HepG2 (cell line): ENCODE results near the gene PAIP2. TPM values are rescaled to one million over a fixed set of nuclear protein-coding genes. Genes with fewer than 3 reads are reported as not detected.

Experiments used
- DMAP1 ChIP-seq: IDR thresholded peaks from 2 replicates; pipeline ENCODE4 v1.6.1; 2016
- JUN ChIP-seq: sonication (generic); formaldehyde crosslinking; IDR thresholded peaks from 2 replicates; pipeline ENCODE4 v1.4.0; 2020; ENCODE audit warnings: mild to moderate bottlenecking, missing genetic modification reagents
- KAT2B ChIP-seq: fragments of 150-350 bp; IDR thresholded peaks from 2 replicates; pipeline ENCODE4 v1.6.1; 2014; ENCODE audit warnings: low read depth, low read length, borderline replicate concordance
- MIER2 ChIP-seq: IDR thresholded peaks from 2 replicates; pipeline ENCODE4 v1.6.1; 2016; ENCODE audit warnings: missing biosample characterization, missing genetic modification reagents
- MLXIP ChIP-seq: sonication (generic); formaldehyde crosslinking; IDR thresholded peaks from 2 replicates; pipeline ENCODE4 v1.9.0; 2021; ENCODE audit warnings: missing genetic modification reagents, borderline replicate concordance
- MYC ChIP-seq: sonication (generic); formaldehyde crosslinking; IDR thresholded peaks from 2 replicates; pipeline ENCODE4 v1.9.0; 2021; ENCODE audit warnings: missing genetic modification reagents, borderline replicate concordance
- NBN ChIP-seq: fragments of 450-650 bp; conservative IDR thresholded peaks from 2 replicates; pipeline ENCODE4 v1.6.1; 2017
- RBM39 ChIP-seq: fragments of 200-400 bp; formaldehyde crosslinking; IDR thresholded peaks from one replicate; pipeline ENCODE4 v1.6.1; 2018; ENCODE audit warnings: antibody characterized with exemption, mild to moderate bottlenecking, low read depth, low read length; ENCODE audit not compliant: poor library complexity, severe bottlenecking
- SMAD3 ChIP-seq: sonication (generic); formaldehyde crosslinking; IDR thresholded peaks from 2 replicates; pipeline ENCODE4 v1.4.0; 2020; ENCODE audit warnings: missing genetic modification reagents
- TEF ChIP-seq: sonication (generic); formaldehyde crosslinking; IDR thresholded peaks from 2 replicates; pipeline ENCODE4 v1.5.0; 2020; ENCODE audit warnings: missing genetic modification reagents
- UBTF ChIP-seq: sonication (generic); formaldehyde crosslinking; IDR thresholded peaks from 2 replicates; pipeline ENCODE4 v1.4.0; 2020; ENCODE audit warnings: mild to moderate bottlenecking, missing genetic modification reagents
- ZBTB2 ChIP-seq: sonication (generic); formaldehyde crosslinking; IDR thresholded peaks from 2 replicates; pipeline ENCODE4 v1.8.0; 2022; ENCODE audit warnings: low read depth, missing genetic modification reagents
- ZNF281 ChIP-seq: sonication (generic); formaldehyde crosslinking; IDR thresholded peaks from 2 replicates; pipeline ENCODE4 v1.4.0; 2020; ENCODE audit warnings: missing genetic modification reagents, borderline replicate concordance
- ZNF512 ChIP-seq: sonication (generic); formaldehyde crosslinking; IDR thresholded peaks from 2 replicates; pipeline ENCODE4 v1.4.0; 2020; ENCODE audit warnings: mild to moderate bottlenecking, missing genetic modification reagents
- ZNF691 ChIP-seq: sonication (generic); formaldehyde crosslinking; IDR thresholded peaks from 2 replicates; pipeline ENCODE4 v1.4.0; 2020; ENCODE audit warnings: missing genetic modification reagents, low read depth, mild to moderate bottlenecking, borderline replicate concordance
- polyA plus RNA-seq, 8 experiments: library from polyadenylated mRNA; depleted of rRNA in 3 of 8; stranded (reverse) in 7 of 8; unstranded in 1 of 8; fragments of >200 nt; fragmentation: Illumina TruSeq in 4 of 8; extraction: Trizol in 4 of 8; gene quantifications; 2 replicates each; pipeline versions ENCODE4 v1.2.1 to v1.2.3, GENCODE V29; 2011 to 2016; ENCODE audit warnings: low read depth in 4 of 8, missing spikeins in 1 of 8, mixed read lengths in 1 of 8; ENCODE audit not compliant: insufficient read depth in 1 of 8
- total RNA-seq, 5 experiments: library from RNA; depleted of rRNA; stranded (reverse); fragments of >200 nt; fragmentation: Illumina TruSeq; extraction: Trizol; gene quantifications; 2 replicates each; pipeline ENCODE4 v1.2.3, GENCODE V29; 2016; ENCODE audit warnings: low read depth in 1 of 5

Gene PAIP2
- total and polyA plus RNA-seq, 2 of the 13 experiments (the other 11 are each of a cell fraction or from before 2014, with no cell fraction given) = 61.5 to 76.3 TPM

- TF ChIP-seq MLXIP (CRISPR knock-in tag) (no peak), TEF (CRISPR knock-in tag) (no peak), ZNF281 (CRISPR knock-in tag) (0 out of 2 replicates have a peak, but pooled peaks have one; percentile 24), UBTF (CRISPR knock-in tag) (peak; percentile 38; the same call in 1 of the 2 replicates), ZBTB2 (CRISPR knock-in tag) (no peak), KAT2B (no peak), MIER2 (CRISPR knock-in tag) (0 out of 2 replicates have a peak, but pooled peaks have one; percentile 29), SMAD3 (CRISPR knock-in tag) (no peak), MYC (CRISPR knock-in tag) (0 out of 2 replicates have a peak, but pooled peaks have one; percentile 26), ZNF512 (CRISPR knock-in tag) (no peak), ZNF691 (no peak; the same call in 1 of the 2 replicates), NBN (no peak), JUN (CRISPR knock-in tag) (no peak), DMAP1 (CRISPR knock-in tag) (no peak), RBM39 (no peak)
Observed at GRCh38 chr5:139388198-139388821, 46.7 kb downstream of the PAIP2 start (continued).
